ENCODE measurements around the gene ASF1A. TPM values are rescaled to one million over a fixed set of nuclear protein-coding genes. Genes with fewer than 3 reads are reported as not detected.

Gene ASF1A
- polyA plus RNA-seq, 1 of the 3 experiments (the other 2 are of a cell fraction), result 5.4 TPM

GRCh38 chr6:118892355-118892991 lies 1.5 kb upstream of the ASF1A start (continued):
- TF ChIP-seq, protein P1, sequence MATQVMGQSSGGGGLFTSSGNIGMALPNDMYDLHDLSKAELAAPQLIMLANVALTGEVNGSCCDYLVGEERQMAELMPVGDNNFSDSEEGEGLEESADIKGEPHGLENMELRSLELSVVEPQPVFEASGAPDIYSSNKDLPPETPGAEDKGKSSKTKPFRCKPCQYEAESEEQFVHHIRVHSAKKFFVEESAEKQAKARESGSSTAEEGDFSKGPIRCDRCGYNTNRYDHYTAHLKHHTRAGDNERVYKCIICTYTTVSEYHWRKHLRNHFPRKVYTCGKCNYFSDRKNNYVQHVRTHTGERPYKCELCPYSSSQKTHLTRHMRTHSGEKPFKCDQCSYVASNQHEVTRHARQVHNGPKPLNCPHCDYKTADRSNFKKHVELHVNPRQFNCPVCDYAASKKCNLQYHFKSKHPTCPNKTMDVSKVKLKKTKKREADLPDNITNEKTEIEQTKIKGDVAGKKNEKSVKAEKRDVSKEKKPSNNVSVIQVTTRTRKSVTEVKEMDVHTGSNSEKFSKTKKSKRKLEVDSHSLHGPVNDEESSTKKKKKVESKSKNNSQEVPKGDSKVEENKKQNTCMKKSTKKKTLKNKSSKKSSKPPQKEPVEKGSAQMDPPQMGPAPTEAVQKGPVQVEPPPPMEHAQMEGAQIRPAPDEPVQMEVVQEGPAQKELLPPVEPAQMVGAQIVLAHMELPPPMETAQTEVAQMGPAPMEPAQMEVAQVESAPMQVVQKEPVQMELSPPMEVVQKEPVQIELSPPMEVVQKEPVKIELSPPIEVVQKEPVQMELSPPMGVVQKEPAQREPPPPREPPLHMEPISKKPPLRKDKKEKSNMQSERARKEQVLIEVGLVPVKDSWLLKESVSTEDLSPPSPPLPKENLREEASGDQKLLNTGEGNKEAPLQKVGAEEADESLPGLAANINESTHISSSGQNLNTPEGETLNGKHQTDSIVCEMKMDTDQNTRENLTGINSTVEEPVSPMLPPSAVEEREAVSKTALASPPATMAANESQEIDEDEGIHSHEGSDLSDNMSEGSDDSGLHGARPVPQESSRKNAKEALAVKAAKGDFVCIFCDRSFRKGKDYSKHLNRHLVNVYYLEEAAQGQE (IDR thresholded peaks at IDR 0.05; ENCODE audit: low read depth, low read length), result no peak
- TF ChIP-seq GABPA (IDR thresholded peaks at IDR 0.05; ENCODE audit: low read depth) (no peak), IRF3 (IDR thresholded peaks at IDR 0.05; ENCODE audit: low read depth, low read length) (no peak), MXI1 (IDR thresholded peaks at IDR 0.05; ENCODE audit: low read depth, low read length) (no peak)

DNA sequence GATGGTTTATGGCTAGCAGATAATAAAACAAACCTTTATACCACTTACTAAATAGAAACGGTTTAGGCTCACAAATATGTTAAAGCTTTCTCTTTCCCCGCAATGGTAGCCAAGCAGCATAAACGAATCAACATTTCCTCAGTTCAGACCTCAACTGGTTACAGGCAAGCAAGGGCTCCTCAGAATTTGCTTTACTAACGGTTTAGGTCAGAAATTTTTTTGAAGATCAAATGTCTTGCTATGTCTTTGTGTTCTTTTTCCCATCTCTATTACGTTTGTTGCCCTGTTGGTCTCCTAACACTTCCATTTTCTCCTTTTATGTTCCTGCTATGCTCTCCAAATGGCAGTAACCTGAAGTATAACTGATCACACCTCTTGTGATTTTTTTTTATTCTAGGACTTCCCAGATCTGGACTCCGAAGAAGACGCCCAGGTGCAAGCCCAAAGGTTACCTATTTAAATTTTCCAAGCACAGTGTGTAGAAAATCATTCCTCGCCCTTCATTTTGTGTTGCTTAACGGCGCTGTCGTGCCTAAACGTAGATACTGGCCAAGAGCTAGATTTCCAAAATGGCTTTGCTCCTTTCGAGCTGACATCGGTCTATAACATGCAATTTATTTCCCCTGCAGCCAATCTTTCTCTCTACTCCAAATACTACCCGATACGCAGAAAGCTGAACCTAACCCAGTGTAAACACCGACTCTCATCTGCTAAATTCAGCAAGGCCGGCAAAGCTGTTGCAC lies 717 bp upstream of the ASF1A start:
- Histone ChIP-seq H3K79me2 (ENCODE audit: insufficient read depth) (peaks cover 38% of the 10 kb centered on the region), H3K36me3 (replicated peaks in 1 of 2; ENCODE audit: control insufficient read depth in 1 of 2, insufficient read depth in 2 of 2, low read length in 1 of 2) (peaks cover 4 to 5% of the 10 kb centered on the region in 2 experiments), H3K4me3 (ENCODE audit: low read depth in 2 of 2, low read length in 1 of 2) (peak overlapping the region; percentile 96 to 98), H3K9ac (peak overlapping the region; percentile 69), H3K4me2 (peak overlapping the region; percentile 84), H2AFZ (ENCODE audit: low read depth) (peak overlapping the region; percentile 90), H4K20me1 (ENCODE audit: insufficient read depth) (no peaks in the 10 kb centered on the region), H3K9me2 (no peaks in the 10 kb centered on the region), H3K4me1 (ENCODE audit: control insufficient read depth in 1 of 2, insufficient read depth in 2 of 2, low read depth in 1 of 2, low read length in 1 of 2) (peaks cover 7 to 19% of the 10 kb centered on the region in 2 experiments; a peak in 3 of 4 replicates), H3K27ac (ENCODE audit: low read depth in 2 of 2, low read length in 1 of 2) (peak overlapping the region; percentile 67 to 92), H3K27me3 (ENCODE audit: insufficient read depth) (no peaks in the 10 kb centered on the region), H3F3A (replicated peaks; ENCODE audit: insufficient read depth) (peaks cover 18% of the 10 kb centered on the region), H3K9me3 (no peaks in the 10 kb centered on the region)
- ChIA-PET POLR2A (interaction anchor here (0.6 kb wide), 1 partner anchor 228 kb away, joined by 3 read pairs; no protein-coding TSS in a partner anchor), CTCF (interaction anchor here (0.8 to 2.7 kb wide), 4 partner anchors 14 to 328 kb away, joined by 3 to 15 read pairs (median 4); no protein-coding TSS in a partner anchor)
- no peak for DNase-seq
- 19% methylated on average over 18 of the region's 18 CpGs for WGBS (ENCODE audit: low lambda C conversion rate)
- TF ChIP-seq FOSL2 (IDR thresholded peaks at IDR 0.05; ENCODE audit: borderline replicate concordance, low read depth) (no peak), SMC3 (IDR thresholded peaks at IDR 0.05; ENCODE audit: low read depth, low read length) (no peak), TEAD4 (IDR thresholded peaks at IDR 0.05; ENCODE audit: borderline replicate concordance, insufficient read depth) (no peak), FOXM1 (IDR thresholded peaks at IDR 0.05; ENCODE audit: low read depth) (no peak), FOXJ3 (CRISPR knock-in tag; IDR thresholded peaks at IDR 0.05) (no peak), RAD21 (IDR thresholded peaks at IDR 0.05; ENCODE audit: low read length) (no peak), MEF2A (IDR thresholded peaks at IDR 0.05; ENCODE audit: borderline replicate concordance, low read depth) (no peak), CTCF (IDR thresholded peaks at IDR 0.05) (no peak), IRF3 (IDR thresholded peaks at IDR 0.05; ENCODE audit: low read depth, low read length) (no peak), EZH2phosphoT487 (IDR thresholded peaks at IDR 0.05; ENCODE audit: borderline replicate concordance, low read depth) (no peak)
- TF ChIP-seq, protein P1 (IDR thresholded peaks at IDR 0.05; ENCODE audit: low read depth, low read length), result no peak
- TF ChIP-seq, protein P2, sequence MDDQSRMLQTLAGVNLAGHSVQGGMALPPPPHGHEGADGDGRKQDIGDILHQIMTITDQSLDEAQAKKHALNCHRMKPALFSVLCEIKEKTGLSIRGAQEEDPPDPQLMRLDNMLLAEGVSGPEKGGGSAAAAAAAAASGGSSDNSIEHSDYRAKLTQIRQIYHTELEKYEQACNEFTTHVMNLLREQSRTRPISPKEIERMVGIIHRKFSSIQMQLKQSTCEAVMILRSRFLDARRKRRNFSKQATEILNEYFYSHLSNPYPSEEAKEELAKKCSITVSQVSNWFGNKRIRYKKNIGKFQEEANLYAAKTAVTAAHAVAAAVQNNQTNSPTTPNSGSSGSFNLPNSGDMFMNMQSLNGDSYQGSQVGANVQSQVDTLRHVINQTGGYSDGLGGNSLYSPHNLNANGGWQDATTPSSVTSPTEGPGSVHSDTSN (IDR thresholded peaks at IDR 0.05), result no peak
